Adrenal gland (tissue), 12 donors: Measurements from ENCODE around the gene ANKIB1. TPM values are rescaled to one million over a fixed set of nuclear protein-coding genes. Genes with fewer than 3 reads are reported as not detected.

Experiments
- DNase-seq, 7 donors: peaks; one replicate each; pipeline ENCODE4 v3.0.0-alpha.2; 2019 to 2020
- H3K27ac ChIP-seq, 5 donors: fragments of 200-600 bp; sonication (generic) in 4 of 5; 1 replicate in 3 of 5; 2 replicates in 2 of 5; pipeline versions ENCODE4 v1.5.1 to v1.8.0; 2016 to 2020; ENCODE audit warnings: mild to moderate bottlenecking in 1 of 5
- H3K27me3 ChIP-seq: fragments of 200-600 bp; 2 replicates; pipeline ENCODE4 v1.8.0; 2021
- H3K36me3 ChIP-seq, 2 donors: fragments of 200-600 bp; replicated peaks in 1 of 2; 1 replicate in 1 of 2; 2 replicates in 1 of 2; pipeline versions ENCODE4 v1.5.1 to v1.8.0; 2018 to 2022
- H3K4me1 ChIP-seq, 2 donors: fragments of 200-600 bp; replicated peaks in 1 of 2; 1 replicate in 1 of 2; 2 replicates in 1 of 2; pipeline versions ENCODE4 v1.5.1 to v1.8.0; 2018 to 2021
- H3K4me3 ChIP-seq, 4 donors: fragments of 200-600 bp; sonication (generic) in 3 of 4; one replicate each; pipeline ENCODE4 v1.5.1; 2016 to 2018
- H3K9me3 ChIP-seq, 3 donors: fragments of 200-600 bp; sonication (generic) in 1 of 3; replicated peaks in 1 of 3; 1 replicate in 2 of 3; 2 replicates in 1 of 3; pipeline versions ENCODE4 v1.5.1 to v1.8.0; 2016 to 2021
- CTCF ChIP-seq, 6 experiments: fragments of 450-650 bp in 4 of 6; fragments of 200-600 bp in 2 of 6; sonication (generic) in 1 of 6; IDR thresholded peaks; 1 replicate in 5 of 6; 2 replicates in 1 of 6; pipeline versions ENCODE4 v1.5.1 to v1.8.0; 2016 to 2021; ENCODE audit warnings: antibody characterized with exemption in 6 of 6, mild to moderate bottlenecking in 2 of 6, moderate library complexity in 1 of 6
- POLR2A ChIP-seq, 2 donors: fragments of 450-650 bp; IDR thresholded peaks; one replicate each; pipeline ENCODE4 v1.6.1; 2017; ENCODE audit warnings: antibody characterized with exemption in 2 of 2, mild to moderate bottlenecking in 2 of 2, moderate library complexity in 1 of 2
- WGBS, 4 donors: extraction: QIAGEN DNeasy Blood & Tissue Kit in 2 of 4; methylation state at CpG; one replicate each; pipeline versions ENCODE4 v1.1.5 to v1.1.7; 2013 to 2017; 5-methylcytosine and 5-hydroxymethylcytosine counted together
- intact Hi-C, 2 donors: fragments of 100-400 bp; cut with DNase I; formaldehyde crosslinking; loops; one replicate each; pipeline versions ENCODE4 v1.14.1 to v1.15.0; 2022 to 2023
- polyA plus RNA-seq, 3 donors: library from polyadenylated mRNA; stranded (reverse); fragments of 200-250 nt in 2 of 3; fragments of 350-450 nt in 1 of 3; fragmentation: Illumina TruSeq in 1 of 3; extraction: RNeasy Lipid Tissue Mini Kit (QIAGEN cat#74804) in 1 of 3; gene quantifications; one replicate each; pipeline ENCODE4 v1.2.3, GENCODE V29; 2013 to 2014
- total RNA-seq, 9 donors: library from RNA; depleted of rRNA in 4 of 9; stranded (reverse); fragments of >200 nt in 4 of 9; fragments of 120-200 nt in 1 of 9; fragmentation: NEBNext Ultra II Directional in 1 of 9; extraction: Animal tissue kit (Norgen Biotek cat#: 25700) in 1 of 9; gene quantifications; one replicate each; pipeline versions ENCODE4 v1.1.0 to v1.2.4, GENCODE V29; 2013 to 2023
- donor health status: healthy with polysubstance abuse.
- donor health status: Bipolar disorder and iron deficiency.
- donor health status: DM: yes; HTN: yes; CAD: no.
- donor health status: DM: no; HTN: no; CAD: no.
- donor health status: DM: no; HTN: no; CAD: no.
- donor health status: DM: yes; HTN: yes; CAD: no.

ANKIB1 gene
- total and polyA plus RNA-seq, 12 donors: 10.3 to 57.0 (median 42.9) TPM

- H3K4me3 ChIP-seq: no peak overlapping the region
- H3K36me3 ChIP-seq: peaks cover 0 to 3% of the 10 kb centered on the region in 2 donors
- H3K4me1 ChIP-seq: peaks cover 0 to 3% of the 10 kb centered on the region in 2 donors
- no peak for DNase-seq
- TF ChIP-seq CTCF (IDR thresholded peaks at IDR 0.05): no peak
- no peak for TF ChIP-seq POLR2A (IDR thresholded peaks at IDR 0.05)
- no peaks in the 10 kb centered on the region for H3K9me3 ChIP-seq
- H3K27me3 ChIP-seq: no peaks in the 10 kb centered on the region
- 69 to 72% (median 71%) methylated on average over 2 of the region's 2 CpGs for WGBS, 4 donors
- intact Hi-C loops: no loop called here
- H3K27ac ChIP-seq: no peak overlapping the region
Observed at GRCh38 chr7:92366730-92367129, 121.0 kb downstream of the ANKIB1 start.

GRCh38 chr7:92368741-92369140 lies 123.0 kb downstream of the ANKIB1 start:
- DNase-seq: no peak
- Histone ChIP-seq H3K27me3 (no peaks in the 10 kb centered on the region), H3K27ac (no peak overlapping the region), H3K4me1 (peaks cover 0 to 3% of the 10 kb centered on the region in 2 donors), H3K36me3 (no peaks in the 10 kb centered on the region), H3K4me3 (no peak overlapping the region), H3K9me3 (no peaks in the 10 kb centered on the region)
- intact Hi-C loops: no loop called here
- whole genome bisulfite sequencing, 4 donors: 78 to 91% (median 87%) methylated on average over 1 of the region's 1 CpG
- no peak for TF ChIP-seq POLR2A (IDR thresholded peaks at IDR 0.05)
- no peak for TF ChIP-seq CTCF (IDR thresholded peaks at IDR 0.05)

GRCh38 chr7:92375013-92375412 lies 129.2 kb downstream of the ANKIB1 start:
- intact Hi-C loops: no loop called here
- Histone ChIP-seq H3K4me3 (no peak overlapping the region), H3K9me3 (no peaks in the 10 kb centered on the region), H3K27ac (no peak overlapping the region), H3K36me3 (no peaks in the 10 kb centered on the region), H3K4me1 (no peaks in the 10 kb centered on the region), H3K27me3 (no peaks in the 10 kb centered on the region)
- TF ChIP-seq POLR2A (IDR thresholded peaks at IDR 0.05): no peak
- no peak for DNase-seq

GRCh38 chr7:92391071-92391470 lies 145.3 kb downstream of the ANKIB1 start:
- Histone ChIP-seq H3K36me3 (peaks cover 0 to 6% of the 10 kb centered on the region in 2 donors), H3K27ac (no peak overlapping the region), H3K4me3 (no peak overlapping the region), H3K4me1 (no peaks in the 10 kb centered on the region), H3K27me3 (no peaks in the 10 kb centered on the region), H3K9me3 (no peaks in the 10 kb centered on the region)
- TF ChIP-seq CTCF (IDR thresholded peaks at IDR 0.05): no peak
- no peak for TF ChIP-seq POLR2A (IDR thresholded peaks at IDR 0.05)
- no peak for DNase-seq
- intact Hi-C loops: no loop called here
- WGBS, 4 donors: 93 to 96% (median 94%) methylated on average over 5 of the region's 5 CpGs

- intact Hi-C loops: no loop called here
- Histone ChIP-seq H3K4me1 (no peaks in the 10 kb centered on the region), H3K4me3 (no peak overlapping the region), H3K27me3 (no peaks in the 10 kb centered on the region), H3K9me3 (no peaks in the 10 kb centered on the region), H3K36me3 (peaks cover 0 to 29% of the 10 kb centered on the region in 2 donors), H3K27ac (no peak overlapping the region)
- DNase-seq: no peak
- TF ChIP-seq POLR2A (IDR thresholded peaks at IDR 0.05) (no peak), CTCF (IDR thresholded peaks at IDR 0.05) (no peak)
- 91 to 95% (median 93%) methylated on average over 6 of the region's 6 CpGs for WGBS, 4 donors
Observed at GRCh38 chr7:92397542-92397941, 151.8 kb downstream of the ANKIB1 start.
